Inflammatory macrophage treated with lipopolysaccharide for 1 hour (primary cell): ENCODE results near the gene ANKRD11.
A peak's percentile ranks its signal among the peaks of the same experiment; 100 is the strongest.
"Not testable (repeated sequence)": the region's sequence is repeated elsewhere in the genome, so short reads cannot be mapped to it uniquely, and the experiment has no call there.

Experiments used
- DNase-seq, 2 donors: peaks; one replicate each; pipeline ENCODE4 v3.0.0-alpha.2; 2020 to 2022

ANKRD11 gene

DNA sequence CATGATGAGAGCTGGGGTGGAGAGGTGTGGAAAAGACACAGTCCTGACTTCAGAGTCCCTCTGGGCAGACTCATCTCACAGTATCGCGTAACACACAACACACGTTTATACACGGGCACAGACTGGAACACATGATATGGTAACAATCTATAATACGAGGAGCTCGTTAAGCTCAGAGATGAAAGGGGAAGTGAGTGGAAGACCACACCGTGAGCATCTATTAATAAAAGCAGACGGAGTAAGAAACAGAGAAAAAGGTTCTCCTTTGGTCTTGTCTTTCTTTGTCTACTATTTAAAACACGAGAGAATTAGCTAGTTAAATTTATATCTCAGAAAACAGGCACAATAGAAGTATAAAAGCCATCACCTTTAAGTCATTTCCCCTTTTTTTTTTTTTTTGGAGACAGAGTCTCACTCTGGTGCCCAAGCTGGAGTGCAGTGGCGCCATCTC lies 13.5 kb downstream of the ANKRD11 start:
- no peak for DNase-seq

DNA sequence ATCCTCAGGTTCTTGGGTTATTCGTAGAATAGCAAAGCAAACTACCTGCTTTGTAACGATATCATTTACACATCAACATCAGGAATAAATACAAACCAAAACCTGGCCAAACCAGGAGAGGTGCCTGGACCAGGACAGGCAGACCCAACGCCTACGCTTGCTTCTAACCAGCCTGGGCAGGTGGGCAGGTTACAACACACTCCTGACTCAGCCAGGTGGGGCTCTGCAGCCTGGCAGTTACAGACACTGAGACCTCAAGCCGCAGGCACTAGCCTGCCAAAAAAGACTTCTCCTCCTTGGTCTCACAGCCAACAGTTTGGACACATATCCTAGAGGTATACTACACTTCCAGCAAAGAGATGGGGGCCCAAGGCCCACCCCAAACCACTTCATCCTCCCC lies 14.0 kb downstream of the ANKRD11 start:
- DNase-seq = no peak

- no peak for DNase-seq
Observed at GRCh38 chr16:89475144-89475543, 15.2 kb downstream of the ANKRD11 start.

DNA sequence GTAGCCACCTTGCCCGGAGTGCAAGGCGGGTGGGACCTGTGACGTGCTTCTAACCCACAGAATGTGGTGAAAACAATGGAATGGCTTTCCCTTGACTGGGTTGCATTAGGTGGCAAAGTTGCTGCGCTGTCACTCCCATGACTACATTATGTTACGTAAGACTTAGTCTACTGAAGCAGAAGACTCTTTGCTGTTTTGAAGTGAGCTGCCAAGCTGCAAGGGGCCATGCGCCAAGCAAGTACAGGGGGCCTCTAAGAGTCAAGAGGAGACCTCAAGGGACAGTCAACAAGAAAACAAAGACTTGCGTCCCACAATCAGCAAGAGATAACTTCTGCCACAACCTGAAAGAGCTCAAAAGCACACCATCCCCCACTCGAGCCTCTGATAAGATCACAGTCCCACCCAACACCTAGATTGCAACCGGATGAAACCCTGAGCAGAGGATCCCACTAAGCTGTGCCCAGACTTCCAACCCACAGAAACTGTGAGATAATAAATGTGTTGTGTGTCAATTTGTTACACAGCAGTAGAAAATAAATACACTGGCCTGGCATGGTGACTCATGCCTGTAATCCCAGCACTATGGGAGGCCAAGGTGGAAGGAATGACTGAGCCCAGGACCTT lies 16.5 kb downstream of the ANKRD11 start:
- peak; percentile 63 to 79 for DNase-seq

DNA sequence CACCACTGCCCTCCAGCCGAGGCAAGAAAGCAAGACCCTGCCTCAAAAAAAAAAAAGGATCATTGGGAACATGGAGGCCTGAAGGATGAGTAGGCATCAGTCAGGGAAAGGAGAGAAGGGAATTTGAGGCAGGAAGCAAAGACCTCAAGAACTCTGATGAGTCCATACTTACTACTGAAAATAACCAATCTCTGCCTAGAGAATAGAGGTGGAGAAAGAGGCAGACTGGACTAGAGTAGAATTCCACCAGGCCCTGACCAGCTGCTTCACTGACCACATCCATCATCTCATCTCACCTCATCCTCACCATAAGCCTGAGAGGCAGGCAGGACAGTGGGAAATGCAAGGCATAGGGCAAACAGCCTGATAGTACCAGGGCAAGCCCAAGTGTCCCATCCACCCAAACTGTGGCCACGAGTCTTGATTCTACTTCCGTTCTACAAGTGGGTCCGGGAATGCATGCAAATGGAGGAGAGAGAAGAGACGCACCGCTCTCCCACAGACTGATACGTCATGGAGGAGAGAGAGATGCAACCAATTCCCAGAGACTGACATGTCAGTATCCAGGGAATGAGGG lies 17.1 kb downstream of the ANKRD11 start:
- DNase-seq = no peak

DNA sequence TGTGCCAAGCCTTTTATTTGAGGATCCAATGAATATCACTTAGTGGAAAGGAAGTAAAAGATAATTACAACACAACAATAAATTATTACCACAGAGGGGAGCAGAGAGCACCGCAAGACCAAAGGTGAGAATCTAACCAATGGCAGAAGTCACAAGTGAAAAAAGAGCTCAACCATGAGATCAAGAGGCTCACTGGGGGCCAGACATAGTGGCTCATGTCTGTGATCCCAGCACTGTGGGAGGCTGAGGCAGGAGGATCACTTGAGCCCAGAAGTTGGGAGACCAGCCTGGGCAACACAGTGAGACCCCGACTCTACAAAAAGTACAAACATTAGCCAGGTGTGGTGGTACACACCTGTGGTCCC lies 17.7 kb downstream of the ANKRD11 start:
- DNase-seq = no peak

DNA sequence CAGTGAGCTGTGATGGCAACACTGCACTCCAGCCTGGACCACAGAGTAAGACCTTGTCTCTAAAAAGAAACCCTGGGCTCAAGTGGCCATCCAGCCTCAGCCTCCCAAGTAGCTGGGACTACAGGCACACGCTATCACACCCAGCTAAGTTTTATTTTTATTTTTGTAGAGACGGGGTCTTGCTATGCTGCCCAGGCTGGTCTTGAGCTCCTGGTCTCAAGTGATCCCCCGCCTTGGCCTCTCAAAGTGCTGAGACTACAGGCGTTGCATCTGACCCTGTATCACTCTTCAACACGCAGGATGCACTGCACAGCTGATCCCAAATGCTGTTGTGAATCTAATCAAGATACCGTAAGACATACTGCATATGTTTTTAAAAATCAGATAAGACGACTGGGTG lies 23.0 kb downstream of the ANKRD11 start:
- no peak for DNase-seq

DNA sequence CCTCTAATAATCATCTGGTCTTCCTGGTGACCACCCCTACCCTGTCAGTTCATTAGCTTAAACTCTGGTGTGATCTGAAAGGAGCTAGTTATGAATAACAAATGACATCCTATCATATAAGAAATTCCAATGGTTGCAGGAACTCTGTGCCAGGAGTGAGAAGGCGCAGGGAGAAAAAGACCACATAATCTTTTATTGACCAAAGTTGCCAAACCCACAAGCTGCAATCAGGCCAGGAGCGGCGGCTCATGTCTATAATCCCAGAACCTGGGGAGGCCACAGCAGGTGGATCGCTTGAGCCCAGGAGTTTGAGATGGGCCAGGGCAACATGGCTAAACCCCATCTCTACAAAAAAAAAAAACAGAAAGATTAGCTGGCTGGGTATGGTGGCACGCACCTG lies 23.4 kb downstream of the ANKRD11 start:
- DNase-seq = no peak

DNA sequence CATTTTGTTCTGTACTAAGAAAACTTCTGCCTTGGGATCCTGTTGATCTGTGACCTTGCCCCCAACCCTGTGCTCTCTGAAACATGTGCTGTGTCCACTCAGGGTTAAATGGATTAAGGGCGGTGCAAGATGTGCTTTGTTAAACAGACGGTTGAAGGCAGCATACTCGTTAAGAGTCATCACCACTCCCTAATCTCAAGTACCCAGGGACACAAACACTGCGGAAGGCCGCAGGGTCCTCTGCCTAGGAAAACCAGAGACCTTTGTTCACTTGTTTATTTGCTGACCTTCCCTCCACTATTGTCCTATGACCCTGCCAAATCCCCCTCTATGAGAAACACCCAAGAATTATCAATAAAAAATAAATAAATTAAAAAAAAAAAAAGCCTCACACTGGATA lies 27.0 kb downstream of the ANKRD11 start:
- not testable (repeated sequence) for DNase-seq

GRCh38 chr16:89462639-89463038 lies 27.7 kb downstream of the ANKRD11 start:
- not testable (repeated sequence) for DNase-seq

- not testable (repeated sequence) for DNase-seq
Observed at GRCh38 chr16:89461890-89462289, 28.5 kb downstream of the ANKRD11 start.

GRCh38 chr16:89460556-89460955 lies 29.8 kb downstream of the ANKRD11 start:
- no peak for DNase-seq

DNA sequence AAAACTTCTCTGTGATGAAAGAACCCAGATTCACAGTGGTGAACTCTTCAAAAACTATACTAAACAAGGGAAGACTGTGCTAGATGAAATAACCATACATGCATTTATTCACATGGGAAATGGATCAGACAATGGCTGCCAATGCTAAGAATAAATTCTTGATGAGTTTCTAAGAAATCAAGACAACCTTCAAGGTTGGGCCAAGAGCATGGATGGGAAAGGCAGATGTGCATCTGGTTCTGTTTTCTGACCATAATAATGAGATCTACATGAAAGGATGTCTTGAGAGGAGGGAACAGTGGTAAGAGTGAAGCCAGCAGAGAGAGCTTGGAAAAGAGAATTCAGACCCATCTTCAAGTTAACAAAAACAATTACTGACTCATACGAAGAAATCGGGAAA lies 31.4 kb downstream of the ANKRD11 start:
- DNase-seq = no peak

DNA sequence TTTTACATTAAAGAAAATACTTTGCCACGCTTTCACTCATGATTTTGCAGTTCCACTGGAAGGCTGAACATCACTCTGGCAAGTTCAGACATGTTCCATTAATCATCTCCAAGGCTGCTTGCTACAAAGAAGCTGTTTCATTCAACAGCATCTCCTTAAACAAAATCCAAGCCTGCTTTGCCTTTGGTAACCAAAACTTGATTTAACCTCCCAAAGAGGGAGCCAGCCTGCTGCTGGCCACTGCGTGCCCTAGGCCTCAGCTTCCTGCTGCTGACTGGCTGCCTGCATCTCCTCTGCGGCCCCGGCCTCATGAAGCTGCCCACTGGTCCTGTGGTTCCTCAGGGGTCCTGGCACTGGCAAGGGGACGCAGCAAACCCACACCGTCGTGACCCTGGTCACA lies 31.8 kb downstream of the ANKRD11 start:
- no peak for DNase-seq

GRCh38 chr16:89456419-89456959 lies 33.9 kb downstream of the ANKRD11 start:
- DNase-seq = no peak

DNA sequence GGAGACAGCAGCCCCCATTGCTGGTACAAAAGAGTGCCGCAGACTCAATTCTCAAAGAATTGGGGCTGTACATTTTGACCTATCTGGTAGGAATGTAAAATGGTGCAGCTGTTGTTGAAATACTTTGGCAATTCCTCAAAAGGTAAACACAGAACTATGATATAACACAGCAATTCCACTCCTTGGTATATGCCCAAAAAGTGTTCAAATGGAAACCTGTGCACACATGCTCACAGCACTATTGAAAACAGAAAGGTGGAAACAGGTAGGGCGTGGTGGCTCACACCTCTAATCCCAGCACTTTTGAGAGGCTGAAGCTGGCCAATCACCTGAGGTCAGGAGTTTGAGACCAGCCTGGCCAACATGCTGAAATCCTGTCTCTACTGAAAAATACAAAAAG lies 34.7 kb downstream of the ANKRD11 start:
- DNase-seq = no peak

GRCh38 chr16:89455178-89455577 lies 35.2 kb downstream of the ANKRD11 start:
- DNase-seq = no peak

- DNase-seq = not testable (repeated sequence)
Observed at GRCh38 chr16:89454378-89455125, 35.8 kb downstream of the ANKRD11 start.

- peak; percentile 38 to 40 for DNase-seq
Observed at GRCh38 chr16:89453501-89454321, 36.6 kb downstream of the ANKRD11 start.

DNA sequence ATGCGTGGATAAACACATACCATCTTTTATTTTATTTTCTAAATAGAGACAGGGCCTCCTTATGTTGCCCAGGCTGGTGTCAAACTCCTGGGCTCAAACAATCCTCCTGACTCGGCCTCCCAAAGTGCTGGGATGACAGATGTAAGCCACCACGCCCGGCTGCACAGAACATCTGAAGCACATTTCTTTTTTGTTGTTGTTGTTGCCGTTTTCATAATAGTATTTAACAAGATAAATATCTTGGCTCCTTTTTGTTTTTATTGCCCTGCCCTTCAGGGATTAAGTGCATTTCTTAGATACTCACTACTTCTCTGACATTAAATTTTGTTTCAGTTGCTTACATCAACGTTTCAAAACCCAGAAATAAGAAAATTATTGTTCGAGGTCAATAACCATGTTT lies 37.4 kb downstream of the ANKRD11 start:
- DNase-seq = no peak

GRCh38 chr16:89452241-89452640 lies 38.1 kb downstream of the ANKRD11 start:
- no peak for DNase-seq

DNA sequence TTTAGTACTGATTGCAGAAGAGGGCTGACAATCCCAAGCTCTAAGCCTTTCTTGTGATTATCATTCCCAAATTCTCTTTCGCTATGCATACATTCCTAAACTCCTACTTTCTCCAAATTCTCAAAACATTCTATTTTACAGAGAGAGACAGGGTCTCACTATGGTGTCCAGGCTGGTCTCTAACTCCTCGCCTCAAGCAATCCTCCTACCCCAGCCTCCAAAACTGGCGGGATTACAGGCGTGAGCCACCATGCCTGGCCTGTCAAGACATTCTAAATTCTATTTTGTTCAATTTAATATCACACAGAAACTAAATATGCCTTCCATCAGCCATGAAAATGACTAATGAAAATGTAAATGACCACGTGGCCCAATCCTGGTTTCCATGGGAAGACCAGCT lies 39.8 kb downstream of the ANKRD11 start:
- DNase-seq = no peak

DNA sequence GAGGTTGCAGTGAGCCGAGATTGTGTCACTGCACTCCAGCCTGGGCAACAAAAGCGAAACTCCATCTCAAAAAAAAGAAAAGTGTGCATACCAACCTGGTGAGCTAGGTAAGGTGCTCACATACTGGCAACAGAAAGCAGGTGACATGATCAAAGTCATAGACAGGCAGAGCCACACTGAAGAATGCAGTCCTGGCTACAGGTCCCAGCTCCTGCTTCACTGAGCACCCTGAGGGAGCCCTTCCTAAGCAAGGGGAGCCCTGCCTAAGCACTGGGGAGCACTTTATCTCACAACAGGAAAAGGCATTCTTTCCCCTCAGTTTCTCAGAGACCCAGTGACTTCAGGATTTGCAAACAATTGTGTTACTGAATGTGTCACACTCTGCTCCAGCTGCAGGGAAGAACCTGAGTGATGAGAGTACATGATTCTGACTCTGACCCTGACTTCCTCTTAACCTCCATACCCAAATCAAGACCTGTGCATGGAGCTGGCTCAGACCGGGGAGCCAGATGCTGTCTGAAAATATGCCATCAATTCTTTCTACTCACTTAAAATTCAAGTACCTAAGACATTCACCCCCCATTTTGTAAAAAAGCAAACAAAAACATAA lies 40.5 kb downstream of the ANKRD11 start:
- DNase-seq = peak in 1 of 2 donors; percentile 56
